Right atrium auricular region (tissue), 2 donors: ENCODE results near the gene PCBD2. TPM values are rescaled to one million over a fixed set of nuclear protein-coding genes. Genes with fewer than 3 reads are reported as not detected.
"Not testable (repeated sequence)": the region's sequence is repeated elsewhere in the genome, so short reads cannot be mapped to it uniquely, and the experiment has no call there.

Source experiments
- DNase-seq: peaks from one replicate; pipeline ENCODE4 v3.0.0-alpha.2; 2019; ENCODE audit warnings: low spot score
- H3K27ac ChIP-seq, 2 donors: fragments of 200-600 bp; sonication (generic); 1 replicate in 1 of 2; 2 replicates in 1 of 2; pipeline ENCODE4 v1.5.1; 2016 to 2019
- H3K27me3 ChIP-seq, 2 donors: fragments of 200-600 bp; sonication (generic); one replicate each; pipeline versions ENCODE4 v1.5.1 to v1.6.0; 2017 to 2019
- H3K36me3 ChIP-seq: fragments of 200-600 bp; sonication (generic); one replicate; pipeline ENCODE4 v1.5.1; 2016
- H3K4me1 ChIP-seq, 2 donors: fragments of 200-600 bp; sonication (generic); one replicate each; pipeline versions ENCODE4 v1.5.1 to v1.6.0; 2017 to 2019
- H3K4me3 ChIP-seq, 2 donors: fragments of 200-600 bp; sonication (generic); 1 replicate in 1 of 2; 2 replicates in 1 of 2; pipeline ENCODE4 v1.5.1; 2017 to 2019; ENCODE audit warnings: mild to moderate bottlenecking in 1 of 2, moderate library complexity in 1 of 2
- H3K9me3 ChIP-seq, 2 donors: fragments of 200-600 bp; sonication (generic); one replicate each; pipeline ENCODE4 v1.5.1; 2019
- total RNA-seq, 2 donors: library from RNA; depleted of rRNA; stranded (reverse); fragments of >200 nt; gene quantifications; one replicate each; pipeline ENCODE4 v1.1.0, GENCODE V29; 2016
- TF ChIP-seq, protein P1 (sequence below), 2 donors: fragments of 200-600 bp; sonication (generic); IDR thresholded peaks; one replicate each; pipeline ENCODE4 v1.5.1; 2019; ENCODE audit warnings: antibody characterized with exemption in 2 of 2

PCBD2 gene
- total RNA-seq, 2 donors from 2014 or later, result 10.9 to 19.1 TPM

DNA sequence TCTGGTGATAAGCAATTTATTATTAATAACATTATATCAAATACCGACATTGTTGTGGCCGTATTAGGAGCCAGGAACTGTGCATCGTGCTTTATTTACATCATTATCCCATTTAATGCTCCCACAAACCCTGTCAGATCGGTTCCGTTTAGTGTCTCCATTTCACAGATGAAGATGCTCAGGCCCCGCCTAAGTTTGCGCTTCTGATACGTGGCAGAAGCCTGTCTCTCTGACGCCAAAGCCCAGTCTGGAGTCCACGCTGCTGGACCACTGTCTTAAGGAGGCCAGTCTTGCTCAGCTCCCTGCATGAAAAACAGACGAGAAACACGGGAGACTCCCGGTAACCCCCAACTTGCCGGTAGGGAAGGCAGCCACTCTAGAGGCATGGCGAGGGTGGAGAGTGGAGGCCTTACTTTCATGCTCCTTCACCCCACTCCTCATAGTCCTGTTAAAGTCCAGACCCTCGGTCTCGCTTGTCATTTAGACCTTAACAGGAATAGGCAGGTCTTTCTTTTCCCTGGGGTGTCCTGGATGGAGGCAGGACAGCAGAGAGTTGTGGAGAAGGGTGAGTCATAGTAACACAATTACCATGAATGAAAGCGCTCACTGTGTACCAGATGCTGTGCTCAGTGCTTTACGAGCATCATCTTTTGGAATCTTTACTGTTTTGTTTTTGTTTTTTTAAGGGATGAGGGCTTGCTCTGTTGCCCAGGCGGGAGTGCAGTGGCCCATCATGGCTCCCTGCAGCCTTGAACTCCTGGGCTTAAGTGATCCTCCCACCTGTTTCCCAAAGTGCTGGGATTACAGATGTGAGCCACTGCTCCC, 29.9 kb upstream of the PCBD2 start:
- Histone ChIP-seq H3K9me3 (no peaks in the 10 kb centered on the region), H3K27ac (peak overlapping the region; percentile 96 to 98), H3K4me1 (peaks cover 0 to 32% of the 10 kb centered on the region in 2 donors), H3K4me3 (peak overlapping the region; percentile 85 to 88), H3K36me3 (no peaks in the 10 kb centered on the region), H3K27me3 (no peaks in the 10 kb centered on the region)
- TF ChIP-seq, protein P1, sequence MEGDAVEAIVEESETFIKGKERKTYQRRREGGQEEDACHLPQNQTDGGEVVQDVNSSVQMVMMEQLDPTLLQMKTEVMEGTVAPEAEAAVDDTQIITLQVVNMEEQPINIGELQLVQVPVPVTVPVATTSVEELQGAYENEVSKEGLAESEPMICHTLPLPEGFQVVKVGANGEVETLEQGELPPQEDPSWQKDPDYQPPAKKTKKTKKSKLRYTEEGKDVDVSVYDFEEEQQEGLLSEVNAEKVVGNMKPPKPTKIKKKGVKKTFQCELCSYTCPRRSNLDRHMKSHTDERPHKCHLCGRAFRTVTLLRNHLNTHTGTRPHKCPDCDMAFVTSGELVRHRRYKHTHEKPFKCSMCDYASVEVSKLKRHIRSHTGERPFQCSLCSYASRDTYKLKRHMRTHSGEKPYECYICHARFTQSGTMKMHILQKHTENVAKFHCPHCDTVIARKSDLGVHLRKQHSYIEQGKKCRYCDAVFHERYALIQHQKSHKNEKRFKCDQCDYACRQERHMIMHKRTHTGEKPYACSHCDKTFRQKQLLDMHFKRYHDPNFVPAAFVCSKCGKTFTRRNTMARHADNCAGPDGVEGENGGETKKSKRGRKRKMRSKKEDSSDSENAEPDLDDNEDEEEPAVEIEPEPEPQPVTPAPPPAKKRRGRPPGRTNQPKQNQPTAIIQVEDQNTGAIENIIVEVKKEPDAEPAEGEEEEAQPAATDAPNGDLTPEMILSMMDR (IDR thresholded peaks at IDR 0.05), result no peak
- peak; percentile 77 for DNase-seq

DNA sequence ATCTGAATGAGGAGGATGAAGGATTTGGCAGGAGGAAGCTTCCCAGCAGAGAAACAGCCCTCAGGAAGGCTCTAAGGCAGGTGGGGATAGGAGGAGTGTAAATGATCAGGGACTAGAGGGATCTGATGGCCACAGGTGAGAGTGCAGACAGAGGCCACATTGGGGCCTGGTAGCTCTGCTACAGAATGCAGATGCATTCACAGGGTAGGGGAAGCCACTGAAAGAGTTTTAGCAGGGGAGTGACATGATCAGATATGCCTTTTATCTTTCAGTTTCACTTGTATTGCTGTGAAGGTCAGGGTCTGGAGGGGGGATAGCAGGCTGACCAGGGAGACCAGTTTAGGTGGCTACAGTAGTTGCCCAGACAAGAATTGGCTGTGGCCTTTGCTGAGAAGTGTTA, 27.8 kb upstream of the PCBD2 start:
- TF ChIP-seq, protein P1 (IDR thresholded peaks at IDR 0.05), result no peak
- Histone ChIP-seq H3K27ac (no peak overlapping the region), H3K27me3 (no peaks in the 10 kb centered on the region), H3K36me3 (no peaks in the 10 kb centered on the region), H3K4me1 (peaks cover 0 to 38% of the 10 kb centered on the region in 2 donors), H3K9me3 (no peaks in the 10 kb centered on the region), H3K4me3 (no peak overlapping the region)
- DNase-seq, result no peak

DNA sequence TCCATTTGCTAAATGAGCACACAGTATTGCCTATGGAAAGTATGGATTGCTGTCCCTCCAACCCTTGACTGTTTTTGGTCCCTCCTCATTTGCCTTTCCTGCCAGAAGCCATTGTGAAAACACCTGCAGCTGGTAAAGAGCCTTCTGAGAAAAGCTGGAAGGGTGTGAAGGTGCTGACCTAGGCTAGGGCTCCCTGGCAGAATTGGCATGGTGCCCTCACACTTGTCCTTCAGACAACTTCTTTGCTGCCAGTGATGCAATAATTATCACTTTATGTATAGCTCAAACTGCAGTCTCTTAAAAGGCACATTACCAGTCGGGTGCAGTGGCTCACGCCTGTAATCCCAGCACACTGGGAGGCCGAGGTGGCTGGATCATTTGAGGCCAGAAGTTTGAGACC, 26.5 kb upstream of the PCBD2 start:
- Histone ChIP-seq H3K4me3 (no peak overlapping the region), H3K27me3 (no peaks in the 10 kb centered on the region), H3K36me3 (no peaks in the 10 kb centered on the region), H3K27ac (no peak overlapping the region), H3K4me1 (peaks cover 0 to 38% of the 10 kb centered on the region in 2 donors), H3K9me3 (no peaks in the 10 kb centered on the region)
- DNase-seq, result no peak
- TF ChIP-seq, protein P1 (IDR thresholded peaks at IDR 0.05), result no peak

DNA sequence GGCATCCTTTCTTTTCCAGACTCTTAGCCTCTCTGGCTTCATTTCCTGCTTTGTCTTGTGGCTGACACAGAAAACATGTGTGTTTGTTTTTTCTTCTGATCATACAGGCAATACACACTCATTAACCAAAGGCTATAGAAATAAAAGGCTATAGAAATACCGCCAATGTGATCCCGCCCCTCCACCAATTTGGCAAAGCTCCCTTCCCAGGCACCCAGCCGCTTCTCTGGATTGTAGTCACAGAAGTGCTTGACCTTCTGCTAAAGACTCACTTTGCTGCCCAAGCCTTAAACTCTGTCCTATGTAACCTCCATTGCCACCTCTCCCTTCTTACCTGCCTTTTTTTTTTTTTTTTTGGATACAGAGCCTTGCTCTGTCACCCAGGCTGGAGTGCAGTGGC, 25.5 kb upstream of the PCBD2 start:
- no peaks in the 10 kb centered on the region for H3K27me3 ChIP-seq
- no peak for DNase-seq
- no peaks in the 10 kb centered on the region for H3K36me3 ChIP-seq
- H3K9me3 ChIP-seq, result no peaks in the 10 kb centered on the region
- TF ChIP-seq, protein P1 (IDR thresholded peaks at IDR 0.05), result no peak
- no peak overlapping the region for H3K4me3 ChIP-seq
- H3K4me1 ChIP-seq, result peaks cover 0 to 32% of the 10 kb centered on the region in 2 donors
- no peak overlapping the region for H3K27ac ChIP-seq

DNA sequence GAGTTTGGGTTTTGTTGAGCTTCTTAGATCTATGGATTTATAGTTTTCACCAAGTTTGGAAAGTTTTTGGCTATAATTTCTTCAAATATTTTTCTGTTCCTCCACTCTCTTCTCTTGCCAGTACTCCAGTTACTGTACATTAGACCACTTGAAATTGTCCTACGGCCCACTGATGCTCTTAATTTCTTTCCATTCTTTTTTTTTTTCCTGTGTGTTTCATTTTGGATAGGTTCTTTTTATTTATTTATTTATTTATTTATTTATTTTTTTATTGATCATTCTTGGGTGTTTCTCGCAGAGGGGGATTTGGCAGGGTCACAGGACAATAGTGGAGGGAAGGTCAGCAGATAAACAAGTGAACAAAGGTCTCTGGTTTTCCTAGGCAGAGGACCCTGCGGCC, 24.0 kb upstream of the PCBD2 start:
- not testable (repeated sequence) for H3K27ac ChIP-seq, H3K27me3 ChIP-seq, H3K4me3 ChIP-seq, H3K36me3 ChIP-seq, H3K9me3 ChIP-seq, DNase-seq
- peaks cover 0 to 21% of the 10 kb centered on the region in 2 donors for H3K4me1 ChIP-seq

DNA sequence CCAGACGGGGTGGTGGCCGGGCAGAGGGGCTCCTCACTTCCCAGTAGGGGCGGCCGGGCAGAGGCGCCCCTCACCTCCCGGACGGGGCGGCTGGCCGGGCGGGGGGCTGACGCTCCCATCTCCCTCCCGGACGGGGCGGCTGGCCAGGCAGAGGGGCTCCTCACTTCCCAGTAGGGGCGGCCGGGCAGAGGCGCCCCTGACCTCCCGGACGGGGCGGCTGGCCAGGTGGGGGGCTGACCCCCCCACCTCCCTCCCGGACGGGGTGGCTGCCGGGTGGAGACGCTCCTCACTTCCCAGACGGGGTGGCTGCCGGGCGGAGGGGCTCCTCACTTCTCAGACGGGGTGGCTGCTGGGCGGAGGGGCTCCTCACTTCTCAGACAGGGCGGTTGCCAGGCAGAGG, 23.2 kb upstream of the PCBD2 start:
- H3K4me3 ChIP-seq, DNase-seq, H3K27me3 ChIP-seq, H3K36me3 ChIP-seq, H3K27ac ChIP-seq, H3K9me3 ChIP-seq: not testable (repeated sequence)
- H3K4me1 ChIP-seq, result peaks cover 0 to 21% of the 10 kb centered on the region in 2 donors
